Body of pancreas (tissue), 4 donors: Measurements from ENCODE around the gene TOGARAM2.

ENCODE experiments used
- POLR2A ChIP-seq, 3 donors: fragments of 450-650 bp; IDR thresholded peaks; one replicate each; pipeline ENCODE4 v1.6.1; 2016; ENCODE audit warnings: antibody characterized with exemption in 3 of 3, mild to moderate bottlenecking in 2 of 3
- TF ChIP-seq, protein P1 (sequence below), 7 experiments: fragments of 450-650 bp in 4 of 7; fragments of 200-600 bp in 3 of 7; sonication (generic) in 3 of 7; IDR thresholded peaks; one replicate each; pipeline ENCODE4 v1.5.1; 2016 to 2019; ENCODE audit warnings: antibody characterized with exemption in 7 of 7

DNA sequence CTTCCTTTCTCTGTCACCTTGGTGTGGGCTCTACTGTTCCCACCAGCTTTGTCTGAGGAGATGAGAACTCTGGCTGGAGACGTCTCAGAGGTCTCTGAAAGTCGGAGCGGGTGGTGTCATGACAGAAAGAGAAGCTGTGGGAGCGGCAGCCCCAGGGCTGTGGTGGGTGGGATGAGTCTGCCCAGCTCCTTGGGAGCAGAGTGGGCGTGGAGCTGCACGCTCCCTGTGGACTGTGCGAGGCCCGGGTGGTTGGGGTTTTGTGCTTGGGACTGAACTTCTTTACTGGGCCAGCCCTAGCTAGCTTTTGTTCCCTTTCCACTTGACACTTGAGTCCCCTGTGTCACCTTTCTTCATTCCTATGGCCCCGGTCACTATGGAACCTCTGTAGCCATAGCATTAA, 10.4 kb downstream of the TOGARAM2 start:
- TF ChIP-seq, protein P1, sequence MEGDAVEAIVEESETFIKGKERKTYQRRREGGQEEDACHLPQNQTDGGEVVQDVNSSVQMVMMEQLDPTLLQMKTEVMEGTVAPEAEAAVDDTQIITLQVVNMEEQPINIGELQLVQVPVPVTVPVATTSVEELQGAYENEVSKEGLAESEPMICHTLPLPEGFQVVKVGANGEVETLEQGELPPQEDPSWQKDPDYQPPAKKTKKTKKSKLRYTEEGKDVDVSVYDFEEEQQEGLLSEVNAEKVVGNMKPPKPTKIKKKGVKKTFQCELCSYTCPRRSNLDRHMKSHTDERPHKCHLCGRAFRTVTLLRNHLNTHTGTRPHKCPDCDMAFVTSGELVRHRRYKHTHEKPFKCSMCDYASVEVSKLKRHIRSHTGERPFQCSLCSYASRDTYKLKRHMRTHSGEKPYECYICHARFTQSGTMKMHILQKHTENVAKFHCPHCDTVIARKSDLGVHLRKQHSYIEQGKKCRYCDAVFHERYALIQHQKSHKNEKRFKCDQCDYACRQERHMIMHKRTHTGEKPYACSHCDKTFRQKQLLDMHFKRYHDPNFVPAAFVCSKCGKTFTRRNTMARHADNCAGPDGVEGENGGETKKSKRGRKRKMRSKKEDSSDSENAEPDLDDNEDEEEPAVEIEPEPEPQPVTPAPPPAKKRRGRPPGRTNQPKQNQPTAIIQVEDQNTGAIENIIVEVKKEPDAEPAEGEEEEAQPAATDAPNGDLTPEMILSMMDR (IDR thresholded peaks at IDR 0.05) = no peak
- no peak for TF ChIP-seq POLR2A (IDR thresholded peaks at IDR 0.05)
